B cell (primary cell): ENCODE results near the gene NPRL2.

Experiments
- EZH2 ChIP-seq: IDR thresholded peaks from 2 replicates; pipeline ENCODE4 v1.6.1; 2012; ENCODE audit warnings: borderline replicate concordance, low read depth, mild to moderate bottlenecking, moderate library complexity, low read length; ENCODE audit not compliant: insufficient read depth, poor library complexity, severe bottlenecking
- TF ChIP-seq, protein P1 (sequence below): fragments of 200-600 bp; IDR thresholded peaks from one replicate; pipeline ENCODE4 v1.8.0; 2022; ENCODE audit warnings: antibody characterized with exemption, mild to moderate bottlenecking

DNA sequence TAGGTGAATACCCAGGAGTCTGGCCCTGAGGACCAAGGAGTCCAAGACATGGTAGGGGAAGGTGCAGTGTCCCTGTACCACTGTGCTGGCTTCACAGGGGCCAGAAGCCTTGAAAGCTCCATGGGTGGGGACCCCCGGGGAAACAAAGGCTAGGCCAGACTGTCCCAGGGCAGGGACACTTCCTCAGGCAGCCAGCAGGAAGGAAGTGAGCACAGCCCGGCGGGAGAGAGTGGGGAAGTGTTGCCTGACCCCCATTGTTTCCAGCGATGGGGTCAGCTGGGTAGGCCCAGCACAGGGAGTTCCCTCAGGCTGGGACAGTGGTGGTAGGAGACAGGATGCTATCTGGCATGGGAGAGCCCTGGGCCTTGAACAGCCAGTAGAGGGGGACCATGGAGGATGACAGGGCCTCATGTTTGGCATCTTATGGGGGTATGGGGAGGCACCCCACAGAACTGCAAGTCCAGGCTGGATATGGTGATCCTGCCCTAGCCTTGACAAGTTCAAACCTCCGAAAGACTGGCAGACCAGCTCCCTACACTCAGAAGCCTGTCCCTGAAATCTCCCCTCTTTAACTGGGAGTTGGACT, 26.9 kb downstream of the NPRL2 start:
- no peak for TF ChIP-seq EZH2
- TF ChIP-seq, protein P1, sequence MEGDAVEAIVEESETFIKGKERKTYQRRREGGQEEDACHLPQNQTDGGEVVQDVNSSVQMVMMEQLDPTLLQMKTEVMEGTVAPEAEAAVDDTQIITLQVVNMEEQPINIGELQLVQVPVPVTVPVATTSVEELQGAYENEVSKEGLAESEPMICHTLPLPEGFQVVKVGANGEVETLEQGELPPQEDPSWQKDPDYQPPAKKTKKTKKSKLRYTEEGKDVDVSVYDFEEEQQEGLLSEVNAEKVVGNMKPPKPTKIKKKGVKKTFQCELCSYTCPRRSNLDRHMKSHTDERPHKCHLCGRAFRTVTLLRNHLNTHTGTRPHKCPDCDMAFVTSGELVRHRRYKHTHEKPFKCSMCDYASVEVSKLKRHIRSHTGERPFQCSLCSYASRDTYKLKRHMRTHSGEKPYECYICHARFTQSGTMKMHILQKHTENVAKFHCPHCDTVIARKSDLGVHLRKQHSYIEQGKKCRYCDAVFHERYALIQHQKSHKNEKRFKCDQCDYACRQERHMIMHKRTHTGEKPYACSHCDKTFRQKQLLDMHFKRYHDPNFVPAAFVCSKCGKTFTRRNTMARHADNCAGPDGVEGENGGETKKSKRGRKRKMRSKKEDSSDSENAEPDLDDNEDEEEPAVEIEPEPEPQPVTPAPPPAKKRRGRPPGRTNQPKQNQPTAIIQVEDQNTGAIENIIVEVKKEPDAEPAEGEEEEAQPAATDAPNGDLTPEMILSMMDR, result no peak
